Esophagus squamous epithelium (tissue), 4 donors: Measurements from ENCODE around the gene FBXL7.

Source experiments
- POLR2A ChIP-seq, 4 donors: fragments of 450-650 bp; IDR thresholded peaks; one replicate each; pipeline ENCODE4 v1.6.1; 2017; ENCODE audit warnings: antibody characterized with exemption in 4 of 4, mild to moderate bottlenecking in 4 of 4, moderate library complexity in 3 of 4
- TF ChIP-seq, protein P1 (sequence below), 6 experiments: fragments of 450-650 bp in 4 of 6; fragments of 200-600 bp in 2 of 6; sonication (generic) in 2 of 6; IDR thresholded peaks; one replicate each; pipeline ENCODE4 v1.5.1; 2016 to 2019; ENCODE audit warnings: antibody characterized with exemption in 6 of 6, mild to moderate bottlenecking in 4 of 6, moderate library complexity in 4 of 6

DNA sequence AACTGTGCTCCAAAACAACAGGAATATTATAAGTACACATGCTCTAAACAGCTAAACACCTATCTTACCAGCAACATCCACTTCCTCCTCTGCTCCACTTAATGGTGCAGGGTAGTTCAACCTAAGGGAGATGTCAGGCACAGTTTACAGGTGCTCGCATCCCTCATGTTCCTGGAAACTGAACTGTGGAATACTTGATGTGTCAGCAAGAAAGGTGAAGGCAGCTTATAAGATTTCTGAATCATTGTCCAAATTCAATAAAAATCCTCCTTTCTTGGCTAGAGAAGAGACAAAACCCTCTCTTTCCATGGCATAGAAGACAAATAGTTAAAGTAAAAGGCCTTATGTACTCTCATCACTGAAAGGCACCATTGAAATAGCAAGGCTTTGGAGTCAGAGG lies 272.2 kb downstream of the FBXL7 start:
- TF ChIP-seq, protein P1, sequence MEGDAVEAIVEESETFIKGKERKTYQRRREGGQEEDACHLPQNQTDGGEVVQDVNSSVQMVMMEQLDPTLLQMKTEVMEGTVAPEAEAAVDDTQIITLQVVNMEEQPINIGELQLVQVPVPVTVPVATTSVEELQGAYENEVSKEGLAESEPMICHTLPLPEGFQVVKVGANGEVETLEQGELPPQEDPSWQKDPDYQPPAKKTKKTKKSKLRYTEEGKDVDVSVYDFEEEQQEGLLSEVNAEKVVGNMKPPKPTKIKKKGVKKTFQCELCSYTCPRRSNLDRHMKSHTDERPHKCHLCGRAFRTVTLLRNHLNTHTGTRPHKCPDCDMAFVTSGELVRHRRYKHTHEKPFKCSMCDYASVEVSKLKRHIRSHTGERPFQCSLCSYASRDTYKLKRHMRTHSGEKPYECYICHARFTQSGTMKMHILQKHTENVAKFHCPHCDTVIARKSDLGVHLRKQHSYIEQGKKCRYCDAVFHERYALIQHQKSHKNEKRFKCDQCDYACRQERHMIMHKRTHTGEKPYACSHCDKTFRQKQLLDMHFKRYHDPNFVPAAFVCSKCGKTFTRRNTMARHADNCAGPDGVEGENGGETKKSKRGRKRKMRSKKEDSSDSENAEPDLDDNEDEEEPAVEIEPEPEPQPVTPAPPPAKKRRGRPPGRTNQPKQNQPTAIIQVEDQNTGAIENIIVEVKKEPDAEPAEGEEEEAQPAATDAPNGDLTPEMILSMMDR (IDR thresholded peaks at IDR 0.05), result no peak
- no peak for TF ChIP-seq POLR2A (IDR thresholded peaks at IDR 0.05)
